HG03439 (cell line): Measurements from ENCODE around the gene PIGT.

Source experiments
- ATAC-seq: cut with Tn5 transposase; IDR thresholded peaks from one replicate; pipeline ENCODE4 v1.9.1; 2021; ENCODE audit warnings: mild to moderate bottlenecking, moderate library complexity; ENCODE audit not compliant: unreplicated experiment

PIGT gene

GRCh38 chr20:45415822-45416637 lies at the start of gene PIGT:
TSS of gene PIGT (plus strand) at chr20:45416141. CDS start at chr20:45416157, 16 bp downstream.
- peak; percentile 59 for ATAC-seq

- no peak for ATAC-seq
Observed at GRCh38 chr20:45366192-45366591, 49.7 kb upstream of the PIGT start.

GRCh38 chr20:45366631-45367030 lies 49.3 kb upstream of the PIGT start:
- ATAC-seq, result no peak

GRCh38 chr20:45367126-45367525 lies 48.8 kb upstream of the PIGT start:
- ATAC-seq, result no peak

- peak; percentile 74 for ATAC-seq
Observed at GRCh38 chr20:45368221-45368980, 47.5 kb upstream of the PIGT start.

- no peak for ATAC-seq
Observed at GRCh38 chr20:45370571-45371160, 45.3 kb upstream of the PIGT start.

GRCh38 chr20:45372241-45372640 lies 43.7 kb upstream of the PIGT start:
- ATAC-seq, result no peak

- no peak for ATAC-seq
Observed at GRCh38 chr20:45372646-45373352, 43.1 kb upstream of the PIGT start.

GRCh38 chr20:45373353-45374100 lies 42.4 kb upstream of the PIGT start:
- ATAC-seq, result peak; percentile 63

- no peak for ATAC-seq
Observed at GRCh38 chr20:45374101-45374467, 41.9 kb upstream of the PIGT start.

- no peak for ATAC-seq
Observed at GRCh38 chr20:45374966-45375365, 41.0 kb upstream of the PIGT start.

GRCh38 chr20:45377269-45377668 lies 38.7 kb upstream of the PIGT start:
- ATAC-seq, result no peak

- no peak for ATAC-seq
Observed at GRCh38 chr20:45378191-45378590, 37.8 kb upstream of the PIGT start, which contains the start of gene TP53TG5. TSS of gene TP53TG5 (minus strand) at chr20:45378325. CDS start at chr20:45378236, 89 bp downstream.

GRCh38 chr20:45387274-45387673 lies 28.7 kb upstream of the PIGT start:
- ATAC-seq, result no peak

- no peak for ATAC-seq
Observed at GRCh38 chr20:45390931-45391330, 25.0 kb upstream of the PIGT start.

- no peak for ATAC-seq
Observed at GRCh38 chr20:45391559-45391958, 24.4 kb upstream of the PIGT start.

GRCh38 chr20:45392733-45393132 lies 23.2 kb upstream of the PIGT start:
- no peak for ATAC-seq

- no peak for ATAC-seq
Observed at GRCh38 chr20:45394221-45395113, 21.5 kb upstream of the PIGT start.

GRCh38 chr20:45395114-45395415 lies 20.9 kb upstream of the PIGT start:
- ATAC-seq, result no peak

- ATAC-seq, result no peak
Observed at GRCh38 chr20:45399018-45399417, 16.9 kb upstream of the PIGT start.
